ENCODE data around the gene SYNGR2.

SYNGR2 gene, protein sequence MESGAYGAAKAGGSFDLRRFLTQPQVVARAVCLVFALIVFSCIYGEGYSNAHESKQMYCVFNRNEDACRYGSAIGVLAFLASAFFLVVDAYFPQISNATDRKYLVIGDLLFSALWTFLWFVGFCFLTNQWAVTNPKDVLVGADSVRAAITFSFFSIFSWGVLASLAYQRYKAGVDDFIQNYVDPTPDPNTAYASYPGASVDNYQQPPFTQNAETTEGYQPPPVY

GRCh38 chr17:78168242-78168902 is at the start of gene SYNGR2:
TSS of gene SYNGR2 (plus strand) at chr17:78168581. CDS start at chr17:78168617, 36 bp downstream.
- peak; percentile 83 for DNase-seq

DNA sequence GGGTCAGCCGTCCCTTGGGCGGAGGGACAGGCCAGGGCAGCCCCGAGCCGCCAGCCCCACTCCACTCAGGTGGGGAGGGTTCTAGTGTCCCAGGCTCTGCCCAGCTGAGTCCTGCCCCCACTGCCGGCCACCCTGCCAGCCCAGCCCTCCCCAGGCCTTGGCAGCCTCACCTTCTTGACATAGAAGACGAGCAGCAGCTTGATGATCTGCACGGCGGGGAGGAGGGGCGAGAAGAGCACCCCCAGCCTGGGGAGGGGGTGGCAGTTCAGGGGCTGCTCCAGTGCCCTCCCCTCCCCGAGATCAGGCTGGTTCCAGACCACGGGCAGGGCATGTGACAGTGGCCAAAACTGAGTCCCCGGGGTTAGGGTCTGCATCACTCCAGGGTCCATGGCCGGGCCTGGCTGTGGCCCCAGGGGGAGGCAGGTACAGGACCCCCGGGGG is 49.6 kb upstream of the SYNGR2 start:
- no peak for DNase-seq

DNA sequence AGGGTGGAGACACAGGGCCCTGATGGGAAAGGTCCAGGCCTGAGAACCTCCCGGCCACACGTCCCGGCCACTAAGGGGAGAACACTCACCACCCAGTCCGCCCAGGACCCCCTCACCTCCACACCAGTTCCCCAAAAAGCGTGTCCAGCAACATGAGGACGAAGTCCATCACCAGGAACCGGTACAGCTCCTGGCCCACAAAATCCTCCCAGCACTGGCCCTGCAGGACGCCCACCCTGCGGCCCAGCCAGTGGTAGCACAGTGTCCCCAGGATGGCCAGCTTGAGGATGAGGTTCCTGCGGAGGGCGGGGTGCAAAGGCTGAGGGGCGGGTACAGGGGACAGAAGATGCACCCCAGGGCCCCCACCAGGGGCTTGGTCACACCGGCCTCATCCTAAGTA is 47.8 kb upstream of the SYNGR2 start:
- DNase-seq, result no peak

DNA sequence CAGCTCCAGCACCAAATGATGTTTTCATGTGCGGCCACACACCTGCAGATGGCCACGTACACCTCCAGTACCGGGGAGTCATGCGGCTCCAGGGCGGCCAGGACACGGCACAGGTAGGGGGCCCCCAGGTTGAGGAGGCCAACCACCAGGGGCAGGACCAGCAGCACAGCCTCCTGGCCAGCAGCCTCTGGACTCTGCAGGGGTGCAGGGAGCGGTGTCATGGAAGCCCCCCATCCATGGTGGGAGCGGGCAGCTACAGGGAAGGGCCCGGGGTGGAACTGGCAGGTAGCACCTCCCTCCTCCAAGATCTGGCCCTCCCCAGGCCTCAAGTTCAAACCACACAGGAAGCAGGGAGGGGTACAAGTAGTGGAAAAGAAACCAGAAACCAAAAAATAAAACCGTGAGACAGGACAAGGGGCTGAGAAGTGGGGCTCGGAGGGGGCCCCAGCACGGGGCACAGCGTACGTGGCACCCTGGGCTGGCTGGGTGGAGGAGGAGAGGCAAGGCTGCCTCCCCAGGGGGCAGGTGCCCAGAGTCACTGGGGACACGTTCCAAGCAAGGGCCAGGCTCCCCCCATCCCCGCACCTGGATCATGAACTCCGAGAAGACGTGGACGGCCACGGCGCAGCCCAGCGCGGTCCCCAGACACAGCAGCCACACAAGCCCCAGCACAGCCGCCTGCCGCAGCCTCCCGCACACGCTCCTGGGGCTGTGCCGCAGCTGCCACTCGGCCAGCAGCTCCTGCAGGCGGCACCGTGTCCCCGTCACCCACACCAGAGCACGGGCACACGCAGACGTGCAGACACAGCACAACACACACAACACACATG is 47.2 kb upstream of the SYNGR2 start:
- DNase-seq, result no peak

- DNase-seq, result no peak
Observed at GRCh38 chr17:78121801-78122215, 46.6 kb upstream of the SYNGR2 start.

- DNase-seq, result no peak
Observed at GRCh38 chr17:78122216-78122930, 46.0 kb upstream of the SYNGR2 start.

- no peak for DNase-seq
Observed at GRCh38 chr17:78122931-78123249, 45.5 kb upstream of the SYNGR2 start.

- no peak for DNase-seq
Observed at GRCh38 chr17:78123258-78123929, 45.0 kb upstream of the SYNGR2 start.

GRCh38 chr17:78124081-78124835 is 44.1 kb upstream of the SYNGR2 start:
- DNase-seq, result peak; percentile 65

DNA sequence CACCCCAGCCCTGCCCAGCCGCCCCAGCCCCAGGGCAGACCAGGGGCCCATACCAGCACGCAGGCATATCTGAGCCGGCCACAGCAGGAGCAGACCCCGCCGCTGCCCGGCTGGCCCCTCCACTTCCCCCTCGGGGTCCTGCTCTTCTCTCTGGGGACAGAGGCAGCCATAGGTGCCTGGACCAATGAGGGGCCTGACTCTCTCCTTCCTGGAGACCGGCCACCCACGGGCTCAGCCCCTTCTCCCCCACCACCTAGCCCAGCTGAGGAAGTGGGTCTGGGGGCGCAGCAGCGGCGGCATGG is 43.6 kb upstream of the SYNGR2 start:
- DNase-seq, result no peak

DNA sequence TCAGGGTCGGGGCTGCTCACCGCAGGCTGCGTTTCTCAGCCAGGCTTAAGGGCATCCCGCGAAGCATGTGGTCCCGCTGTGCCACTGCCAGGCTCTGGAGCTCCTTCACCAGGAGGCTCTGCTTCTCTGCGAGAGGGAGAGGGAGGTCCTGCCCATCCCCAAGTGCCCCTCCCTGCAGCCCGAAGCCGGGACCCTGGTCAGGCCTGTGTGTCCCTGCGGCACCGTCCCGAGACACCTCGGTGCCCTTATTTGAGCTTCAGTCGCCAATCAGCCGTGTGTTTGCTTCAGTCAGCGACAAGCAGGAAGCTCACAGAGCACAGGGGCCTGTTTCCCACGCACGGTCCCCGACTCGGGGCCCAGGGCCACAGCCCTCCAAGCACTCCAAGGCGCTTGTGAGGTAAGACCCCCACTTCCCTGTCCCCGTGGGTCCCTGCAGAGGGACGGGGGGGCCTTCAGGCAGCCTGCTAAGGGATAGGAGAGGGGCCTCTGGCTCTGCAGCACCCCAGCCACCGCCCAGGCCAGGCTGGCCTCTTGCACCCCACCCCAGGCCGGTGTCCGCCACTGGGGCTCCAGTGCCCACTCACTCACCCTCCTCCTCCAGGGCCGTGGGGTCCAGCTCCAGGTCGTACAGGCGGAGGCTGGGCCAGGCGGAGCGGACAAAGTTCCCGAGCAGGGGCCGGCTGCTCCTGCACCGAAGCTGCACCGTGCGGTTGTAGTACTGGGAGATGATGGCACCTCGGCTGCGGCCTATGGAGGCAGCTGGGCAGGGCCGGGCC is 43.1 kb upstream of the SYNGR2 start:
- no peak for DNase-seq

DNA sequence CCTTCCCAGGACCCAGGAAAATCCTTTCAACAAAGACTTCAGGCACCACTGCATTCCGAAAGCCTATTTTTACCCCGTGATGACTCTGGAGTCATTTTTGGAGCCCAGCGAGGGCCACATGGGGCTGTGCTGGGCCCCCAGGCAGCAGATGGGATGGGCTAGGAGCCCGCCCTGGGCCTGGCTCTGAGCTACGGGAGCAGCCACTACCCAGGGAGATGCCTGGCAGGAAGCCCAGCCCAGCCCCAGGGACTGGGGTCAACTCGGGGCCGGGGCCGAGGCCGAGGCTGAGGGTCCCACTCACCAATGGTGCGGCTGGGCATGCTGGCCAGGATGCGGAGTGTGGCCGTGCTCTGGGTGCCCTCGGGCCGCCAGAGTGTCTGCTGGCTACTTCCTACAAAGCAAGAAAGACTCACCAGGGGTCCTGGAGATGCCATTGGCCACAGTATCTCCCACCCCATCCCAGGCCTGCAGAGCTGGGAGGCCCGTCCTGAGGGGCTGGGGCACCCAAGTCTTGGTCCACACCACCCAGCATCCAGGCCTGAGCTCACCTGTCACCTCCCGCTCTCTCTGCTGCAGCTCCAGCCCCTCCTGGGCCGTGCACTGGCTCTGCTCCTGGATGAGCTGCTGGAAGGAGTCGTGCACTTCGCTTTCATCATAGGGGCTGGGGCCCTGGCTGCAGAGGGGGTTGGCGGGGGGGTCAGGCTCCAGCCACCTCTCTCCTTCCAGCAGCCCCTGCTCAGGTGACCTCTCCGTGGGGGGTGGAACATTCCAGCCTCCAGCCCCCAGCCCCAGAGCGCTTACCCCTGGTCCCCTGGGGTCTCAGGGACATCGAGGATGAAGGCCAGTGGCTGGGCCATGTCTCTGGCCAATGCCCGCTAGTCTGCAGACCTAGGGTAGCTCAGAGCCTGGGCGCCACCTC is 42.1 kb upstream of the SYNGR2 start:
- no peak for DNase-seq

DNA sequence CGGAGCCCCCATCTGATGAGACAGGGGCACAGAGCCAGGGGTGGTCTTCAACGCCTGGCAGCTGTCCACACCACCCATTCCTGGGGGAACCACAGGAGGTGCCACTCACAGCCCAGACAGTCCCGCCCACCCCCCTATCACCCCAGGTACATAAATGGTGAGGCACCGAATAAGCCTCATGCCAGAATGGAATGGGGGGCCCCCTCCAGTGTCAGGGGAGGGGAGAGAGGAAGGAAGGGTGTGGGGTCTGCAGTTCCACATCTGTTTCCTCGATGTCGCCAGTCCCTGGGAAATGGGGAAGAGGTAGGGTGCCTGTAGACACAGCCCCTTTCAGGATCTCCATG is 41.5 kb upstream of the SYNGR2 start:
- no peak for DNase-seq

- DNase-seq, result peak; percentile 71
Observed at GRCh38 chr17:78127239-78127887, 41.0 kb upstream of the SYNGR2 start.

DNA sequence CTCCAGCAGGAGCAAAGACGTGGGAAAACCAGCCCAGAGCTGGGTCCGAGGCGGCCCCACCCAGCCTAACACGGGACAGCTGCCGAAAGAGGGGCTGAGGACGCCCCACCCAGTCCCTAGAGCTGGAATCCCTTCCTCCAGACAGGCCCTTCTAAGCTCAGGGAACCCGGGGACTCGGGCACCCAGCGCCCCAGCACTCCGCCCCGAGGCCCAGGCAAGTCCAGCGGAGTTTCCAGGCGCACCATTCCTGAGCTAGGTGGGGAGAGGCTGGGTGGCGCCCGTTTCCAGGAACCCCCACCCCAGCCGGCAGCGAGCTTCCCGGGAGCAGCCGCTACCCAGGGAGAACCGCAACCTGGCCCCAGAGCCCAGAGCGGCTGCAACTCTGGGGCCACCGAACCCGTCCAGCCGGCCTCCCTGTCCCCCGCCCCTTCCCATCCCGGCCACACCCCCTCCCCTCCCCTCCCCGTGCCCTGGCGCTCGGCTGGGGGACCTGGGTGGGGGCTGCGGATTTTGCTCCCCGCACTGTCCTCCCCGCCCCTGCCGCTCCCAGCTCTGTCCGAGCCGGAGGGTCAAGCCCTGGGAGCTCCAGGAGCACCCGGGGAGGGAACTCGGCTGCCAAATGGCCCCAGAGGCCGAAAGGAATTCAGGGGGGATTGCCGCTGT is 40.4 kb upstream of the SYNGR2 start:
- peak; percentile 44 for DNase-seq

GRCh38 chr17:78128551-78129350 is 39.6 kb upstream of the SYNGR2 start, which contains the start of gene TMC6:
TSS of gene TMC6 (minus strand) at chr17:78128755. CDS start at chr17:78126832, 1,923 bp downstream.
- peak; percentile 98 for DNase-seq

DNA sequence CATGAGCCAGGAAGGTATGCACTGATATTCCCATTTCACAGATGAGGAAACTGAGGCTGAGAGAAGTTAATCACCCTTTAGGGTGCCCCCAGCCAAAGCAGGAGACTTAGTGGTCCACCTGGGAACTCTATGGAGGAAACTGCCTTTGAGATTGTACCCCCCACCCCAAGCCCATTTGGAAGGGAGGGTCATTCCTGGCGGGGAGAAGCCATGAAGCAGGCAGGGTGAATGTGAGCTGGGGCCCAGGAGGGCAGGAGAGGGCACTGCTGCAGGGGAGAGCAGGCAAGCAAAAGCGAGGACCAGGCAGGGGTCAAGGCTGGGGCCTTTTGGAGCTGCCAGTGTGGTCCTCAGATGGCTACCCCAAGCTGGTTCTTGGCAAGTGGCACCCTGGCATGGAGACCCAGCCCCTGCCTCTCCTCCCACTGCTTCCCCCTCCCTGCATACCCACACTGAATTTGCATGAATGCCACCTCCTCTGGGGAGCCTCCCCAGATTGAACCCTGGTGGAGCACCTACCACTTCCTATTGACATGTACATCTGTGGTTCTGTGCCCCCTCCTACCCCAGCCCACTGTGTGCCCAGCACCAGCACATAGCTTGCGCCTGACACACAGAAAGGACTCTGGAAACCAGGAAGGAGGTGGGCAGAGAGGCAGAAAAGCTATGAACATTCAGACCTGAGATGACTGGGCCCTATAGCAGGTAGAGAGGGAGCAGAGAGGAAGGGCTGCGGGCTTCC is 38.9 kb upstream of the SYNGR2 start:
- DNase-seq, result peak; percentile 59

GRCh38 chr17:78130090-78130436 is 38.3 kb upstream of the SYNGR2 start:
- DNase-seq, result peak; percentile 92
